Suprapubic skin (tissue), 4 donors: ENCODE results near the gene ARFIP2. TPM values are rescaled to one million over a fixed set of nuclear protein-coding genes. Genes with fewer than 3 reads are reported as not detected.
A peak's percentile ranks its signal among the peaks of the same experiment; 100 is the strongest.

Source experiments
- DNase-seq, 2 donors: peaks; one replicate each; pipeline ENCODE4 v3.0.0-alpha.2; 2019; ENCODE audit warnings: low spot score in 2 of 2
- H3K27ac ChIP-seq: fragments of 200-600 bp; sonication (generic); one replicate; pipeline ENCODE4 v1.5.1; 2019
- H3K27me3 ChIP-seq: fragments of 200-600 bp; sonication (generic); one replicate; pipeline ENCODE4 v1.5.1; 2019
- H3K36me3 ChIP-seq: fragments of 200-600 bp; sonication (generic); one replicate; pipeline ENCODE4 v1.5.1; 2019
- H3K4me1 ChIP-seq: fragments of 200-600 bp; sonication (generic); one replicate; pipeline ENCODE4 v1.5.1; 2019
- H3K4me3 ChIP-seq: fragments of 200-600 bp; sonication (generic); one replicate; pipeline ENCODE4 v1.5.1; 2019; ENCODE audit warnings: mild to moderate bottlenecking
- H3K9me3 ChIP-seq: fragments of 200-600 bp; sonication (generic); one replicate; pipeline ENCODE4 v1.5.1; 2019
- CTCF ChIP-seq, 2 donors: fragments of 200-600 bp in 1 of 2; fragments of 450-650 bp in 1 of 2; sonication (generic) in 1 of 2; IDR thresholded peaks; one replicate each; pipeline ENCODE4 v1.5.1; 2016 to 2019; ENCODE audit warnings: antibody characterized with exemption in 2 of 2, mild to moderate bottlenecking in 1 of 2, moderate library complexity in 1 of 2
- EP300 ChIP-seq: sonication (generic); formaldehyde crosslinking; IDR thresholded peaks from one replicate; pipeline ENCODE4 v1.6.1; 2017; ENCODE audit warnings: antibody characterized with exemption
- POLR2A ChIP-seq, 2 donors: fragments of 450-650 bp; IDR thresholded peaks; one replicate each; pipeline ENCODE4 v1.6.1; 2017; ENCODE audit warnings: antibody characterized with exemption in 2 of 2, mild to moderate bottlenecking in 2 of 2, moderate library complexity in 2 of 2
- POLR2AphosphoS5 ChIP-seq, 3 donors: sonication (generic); formaldehyde crosslinking; IDR thresholded peaks; one replicate each; pipeline ENCODE4 v1.6.1; 2017; ENCODE audit warnings: antibody characterized with exemption in 3 of 3
- WGBS: methylation state at CpG from one replicate; pipeline ENCODE4 v1.1.5; 2018; 5-methylcytosine and 5-hydroxymethylcytosine counted together
- total RNA-seq, 4 donors: library from RNA; depleted of rRNA; stranded (reverse); fragments of >200 nt; gene quantifications; one replicate each; pipeline ENCODE4 v1.1.0, GENCODE V29; 2016

ARFIP2 gene
- total RNA-seq, 4 donors from 2014 or later = 66.3 to 87.5 (median 83.4) TPM

- Histone ChIP-seq H3K27me3 (no peaks in the 10 kb centered on the region), H3K36me3 (peaks cover 7% of the 10 kb centered on the region), H3K4me3 (no peak overlapping the region), H3K4me1 (peaks cover 28% of the 10 kb centered on the region), H3K27ac (peak overlapping the region; percentile 34), H3K9me3 (no peaks in the 10 kb centered on the region)
- 96% methylated on average over 1 of the region's 1 CpG for WGBS
- no peak for DNase-seq
- TF ChIP-seq POLR2AphosphoS5 (IDR thresholded peaks at IDR 0.05) (no peak), POLR2A (IDR thresholded peaks at IDR 0.05) (no peak), EP300 (no peak), CTCF (IDR thresholded peaks at IDR 0.05) (no peak)
Observed at GRCh38 chr11:6469599-6469998, 11.5 kb downstream of the ARFIP2 start.

DNA sequence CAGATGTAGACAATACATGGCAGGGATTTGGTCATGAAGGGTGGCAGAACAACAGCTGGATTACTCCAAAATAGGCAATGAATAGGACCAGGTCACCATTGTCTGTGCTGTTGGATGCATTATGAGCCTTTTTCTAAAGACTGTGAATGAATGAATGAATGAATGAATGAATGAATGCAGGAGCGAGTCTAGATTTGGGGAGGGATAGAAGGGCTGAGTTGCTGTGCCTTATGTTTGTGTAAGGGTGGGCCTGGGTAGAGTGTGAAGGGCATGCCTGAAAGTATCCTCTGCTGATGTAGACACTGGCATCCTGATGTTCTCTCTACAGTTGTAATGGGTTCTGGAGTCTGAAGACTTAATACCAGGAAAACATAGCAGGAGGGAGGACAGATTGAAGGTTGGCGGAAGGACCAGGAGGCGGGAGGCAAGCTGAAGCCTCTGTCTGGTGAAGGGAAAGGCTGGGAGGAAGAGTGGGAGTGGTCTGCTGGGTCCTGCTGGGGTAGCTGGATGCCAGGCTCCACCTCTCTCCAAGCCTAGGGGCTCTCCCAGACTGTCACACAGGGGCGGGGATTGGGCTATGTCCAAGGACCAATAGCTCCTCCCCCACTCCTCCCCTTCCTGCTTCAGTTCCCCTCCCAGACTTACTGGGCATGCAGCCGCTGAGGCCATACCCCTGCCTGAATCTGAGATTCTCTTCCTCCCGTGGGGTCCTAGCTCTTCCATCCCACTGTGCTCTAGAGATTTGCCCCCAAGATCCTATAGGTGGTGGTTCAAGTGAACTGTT is 12.2 kb downstream of the ARFIP2 start:
- H3K4me1 ChIP-seq = peaks cover 21% of the 10 kb centered on the region
- no peak overlapping the region for H3K4me3 ChIP-seq
- no peaks in the 10 kb centered on the region for H3K27me3 ChIP-seq
- WGBS = 29% methylated on average over 6 of the region's 6 CpGs
- peak overlapping the region; percentile 34 for H3K27ac ChIP-seq
- TF ChIP-seq EP300 = no peak
- no peak for TF ChIP-seq POLR2A (IDR thresholded peaks at IDR 0.05)
- TF ChIP-seq POLR2AphosphoS5 (IDR thresholded peaks at IDR 0.05) = no peak
- TF ChIP-seq CTCF (IDR thresholded peaks at IDR 0.05) = no peak
- peak; percentile 89 to 91 for DNase-seq
- H3K36me3 ChIP-seq = peaks cover 14% of the 10 kb centered on the region
- no peaks in the 10 kb centered on the region for H3K9me3 ChIP-seq

DNA sequence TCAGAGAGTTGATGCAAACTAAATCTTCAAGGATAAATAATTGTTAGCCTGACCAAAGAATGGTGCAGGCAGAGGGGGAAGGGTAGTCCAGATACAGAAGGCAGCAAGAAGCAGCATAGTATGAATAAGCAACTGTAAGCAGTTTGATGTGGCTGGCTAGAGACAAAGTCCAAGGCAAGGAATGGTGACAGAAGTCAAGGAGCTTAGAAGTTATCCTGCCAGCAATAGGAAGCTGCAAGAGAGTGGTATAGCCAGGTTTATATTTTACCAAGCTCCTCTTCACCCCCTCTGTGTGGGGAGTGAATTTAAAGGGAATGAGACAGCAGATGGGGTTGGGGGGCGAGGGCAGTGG is 22.1 kb downstream of the ARFIP2 start:
- no peaks in the 10 kb centered on the region for H3K9me3 ChIP-seq
- H3K36me3 ChIP-seq = peaks cover 67% of the 10 kb centered on the region
- no peak for DNase-seq
- no peak overlapping the region for H3K4me3 ChIP-seq
- H3K27ac ChIP-seq = no peak overlapping the region
- 68% methylated on average over 1 of the region's 1 CpG for WGBS
- no peaks in the 10 kb centered on the region for H3K4me1 ChIP-seq
- no peak for TF ChIP-seq CTCF (IDR thresholded peaks at IDR 0.05)
- TF ChIP-seq POLR2A (IDR thresholded peaks at IDR 0.05) = no peak
- no peak for TF ChIP-seq EP300
- no peak for TF ChIP-seq POLR2AphosphoS5 (IDR thresholded peaks at IDR 0.05)
- H3K27me3 ChIP-seq = no peaks in the 10 kb centered on the region

GRCh38 chr11:6458352-6459098 is 22.6 kb downstream of the ARFIP2 start:
- H3K9me3 ChIP-seq = no peaks in the 10 kb centered on the region
- 74% methylated on average over 2 of the region's 2 CpGs for WGBS
- no peaks in the 10 kb centered on the region for H3K27me3 ChIP-seq
- H3K36me3 ChIP-seq = peaks cover 67% of the 10 kb centered on the region
- H3K27ac ChIP-seq = no peak overlapping the region
- H3K4me1 ChIP-seq = no peaks in the 10 kb centered on the region
- no peak for TF ChIP-seq EP300
- TF ChIP-seq CTCF (IDR thresholded peaks at IDR 0.05) = no peak
- no peak for TF ChIP-seq POLR2AphosphoS5 (IDR thresholded peaks at IDR 0.05)
- TF ChIP-seq POLR2A (IDR thresholded peaks at IDR 0.05) = no peak
- DNase-seq = no peak
- no peak overlapping the region for H3K4me3 ChIP-seq

DNA sequence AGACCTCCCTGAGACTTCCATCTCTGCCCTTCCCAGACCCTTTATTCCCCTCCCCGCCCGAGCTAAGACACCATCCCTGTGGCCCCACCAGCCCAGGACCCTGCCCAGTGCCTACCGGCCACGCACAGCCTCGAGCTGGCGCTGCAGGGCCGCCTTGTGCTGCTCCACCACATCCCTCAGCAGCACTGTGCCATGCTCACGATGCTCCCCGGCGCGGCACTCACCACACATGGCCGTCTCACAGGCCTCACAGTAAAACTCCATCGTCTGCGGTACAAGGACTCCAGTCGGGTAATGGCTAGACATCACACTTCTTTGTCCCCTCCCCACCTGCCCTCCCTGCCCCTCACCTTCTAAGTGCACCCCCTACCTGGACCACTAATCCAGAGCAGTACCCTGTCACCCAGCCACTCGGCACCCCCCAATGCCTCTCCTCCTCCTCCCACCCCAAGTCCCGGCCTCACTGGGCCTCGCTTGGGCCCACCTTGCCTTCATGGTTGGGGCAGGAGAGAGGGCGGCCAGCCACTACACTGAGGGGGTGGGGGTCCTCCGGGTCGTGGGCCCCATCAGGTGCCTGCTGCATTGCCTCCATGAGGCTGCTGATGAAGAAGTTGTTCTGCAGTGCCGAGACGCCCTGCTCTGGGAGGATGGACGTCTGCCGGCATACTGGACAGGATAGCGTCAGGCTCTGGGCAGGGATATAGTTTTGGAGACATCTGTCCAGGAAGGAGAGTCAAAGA is 23.4 kb downstream of the ARFIP2 start:
- no peak overlapping the region for H3K4me3 ChIP-seq
- no peak for TF ChIP-seq POLR2A (IDR thresholded peaks at IDR 0.05)
- no peak for TF ChIP-seq CTCF (IDR thresholded peaks at IDR 0.05)
- TF ChIP-seq POLR2AphosphoS5 (IDR thresholded peaks at IDR 0.05) = no peak
- TF ChIP-seq EP300 = no peak
- H3K27ac ChIP-seq = no peak overlapping the region
- H3K36me3 ChIP-seq = peaks cover 72% of the 10 kb centered on the region
- no peaks in the 10 kb centered on the region for H3K27me3 ChIP-seq
- 93% methylated on average over 21 of the region's 26 CpGs for WGBS
- H3K9me3 ChIP-seq = no peaks in the 10 kb centered on the region
- H3K4me1 ChIP-seq = no peaks in the 10 kb centered on the region
- no peak for DNase-seq
